ENCODE measurements around the gene SOWAHA.

The SOWAHA gene

GRCh38 chr5:132820162-132820754 is 7.2 kb downstream of the SOWAHA start:
- TF ChIP-seq, protein P1, sequence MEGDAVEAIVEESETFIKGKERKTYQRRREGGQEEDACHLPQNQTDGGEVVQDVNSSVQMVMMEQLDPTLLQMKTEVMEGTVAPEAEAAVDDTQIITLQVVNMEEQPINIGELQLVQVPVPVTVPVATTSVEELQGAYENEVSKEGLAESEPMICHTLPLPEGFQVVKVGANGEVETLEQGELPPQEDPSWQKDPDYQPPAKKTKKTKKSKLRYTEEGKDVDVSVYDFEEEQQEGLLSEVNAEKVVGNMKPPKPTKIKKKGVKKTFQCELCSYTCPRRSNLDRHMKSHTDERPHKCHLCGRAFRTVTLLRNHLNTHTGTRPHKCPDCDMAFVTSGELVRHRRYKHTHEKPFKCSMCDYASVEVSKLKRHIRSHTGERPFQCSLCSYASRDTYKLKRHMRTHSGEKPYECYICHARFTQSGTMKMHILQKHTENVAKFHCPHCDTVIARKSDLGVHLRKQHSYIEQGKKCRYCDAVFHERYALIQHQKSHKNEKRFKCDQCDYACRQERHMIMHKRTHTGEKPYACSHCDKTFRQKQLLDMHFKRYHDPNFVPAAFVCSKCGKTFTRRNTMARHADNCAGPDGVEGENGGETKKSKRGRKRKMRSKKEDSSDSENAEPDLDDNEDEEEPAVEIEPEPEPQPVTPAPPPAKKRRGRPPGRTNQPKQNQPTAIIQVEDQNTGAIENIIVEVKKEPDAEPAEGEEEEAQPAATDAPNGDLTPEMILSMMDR (IDR thresholded peaks at IDR 0.05; ENCODE audit: insufficient read depth, low read depth, low read length, missing control alignments): peak; percentile 86
- H3K4me3 ChIP-seq (ENCODE audit: low read depth, low read length): no peak overlapping the region
- peak; percentile 94 for DNase-seq (ENCODE audit: low read depth)

GRCh38 chr5:132821350-132821749 is 8.2 kb downstream of the SOWAHA start:
- TF ChIP-seq, protein P1 (IDR thresholded peaks at IDR 0.05; ENCODE audit: insufficient read depth, low read depth, low read length, missing control alignments): no peak
- no peak overlapping the region for H3K4me3 ChIP-seq (ENCODE audit: low read depth, low read length)
- no peak for DNase-seq (ENCODE audit: low read depth)

DNA sequence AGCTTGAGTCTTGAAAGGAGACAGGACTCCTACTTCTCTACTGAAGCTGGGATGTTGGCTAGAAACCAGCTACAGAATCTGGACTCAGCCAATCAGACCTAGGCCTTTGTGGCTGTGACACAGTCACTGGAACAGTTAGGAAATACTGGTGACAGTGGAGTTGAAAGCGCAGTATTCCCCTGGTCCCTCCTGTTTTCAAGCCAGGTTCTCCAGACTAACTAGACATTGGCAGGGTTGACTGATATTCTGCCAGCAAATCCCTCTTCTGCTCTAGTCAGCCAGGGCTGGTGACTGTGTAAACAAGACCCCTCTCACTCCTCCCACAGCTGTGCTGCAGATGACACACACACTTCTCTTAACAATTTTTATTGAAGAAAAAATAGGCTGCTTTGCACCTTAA is 8.7 kb downstream of the SOWAHA start:
- DNase-seq (ENCODE audit: low read depth): no peak
- H3K4me3 ChIP-seq (ENCODE audit: low read depth, low read length): no peak overlapping the region
- TF ChIP-seq, protein P1 (IDR thresholded peaks at IDR 0.05; ENCODE audit: insufficient read depth, low read depth, low read length, missing control alignments): no peak

- TF ChIP-seq, protein P1 (IDR thresholded peaks at IDR 0.05; ENCODE audit: insufficient read depth, low read depth, low read length, missing control alignments): no peak
- peak overlapping the region; percentile 33 for H3K4me3 ChIP-seq (ENCODE audit: low read depth, low read length)
- peak; percentile 55 for DNase-seq (ENCODE audit: low read depth)
Observed at GRCh38 chr5:132822650-132823480, 9.8 kb downstream of the SOWAHA start.

- H3K4me3 ChIP-seq (ENCODE audit: low read depth, low read length): peak overlapping the region; percentile 33; the same call in 1 of the 2 replicates
- no peak for DNase-seq (ENCODE audit: low read depth)
- TF ChIP-seq, protein P1 (IDR thresholded peaks at IDR 0.05; ENCODE audit: insufficient read depth, low read depth, low read length, missing control alignments): peak; percentile 9
Observed at GRCh38 chr5:132823481-132824050, 10.5 kb downstream of the SOWAHA start.

- no peak overlapping the region for H3K4me3 ChIP-seq (ENCODE audit: low read depth, low read length)
- TF ChIP-seq, protein P1 (IDR thresholded peaks at IDR 0.05; ENCODE audit: insufficient read depth, low read depth, low read length, missing control alignments): no peak
- DNase-seq (ENCODE audit: low read depth): no peak
Observed at GRCh38 chr5:132824426-132824825, 11.3 kb downstream of the SOWAHA start.
